ENCODE data around the gene ALDH1B1. TPM values are rescaled to one million over a fixed set of nuclear protein-coding genes. Genes with fewer than 3 reads are reported as not detected.
A peak's percentile ranks its signal among the peaks of the same experiment; 100 is the strongest.

The ALDH1B1 gene
- total and polyA plus RNA-seq, 2 of the 13 experiments (the other 11 are each of a cell fraction or from before 2014, with no cell fraction given) = 45.1 to 125 TPM

DNA sequence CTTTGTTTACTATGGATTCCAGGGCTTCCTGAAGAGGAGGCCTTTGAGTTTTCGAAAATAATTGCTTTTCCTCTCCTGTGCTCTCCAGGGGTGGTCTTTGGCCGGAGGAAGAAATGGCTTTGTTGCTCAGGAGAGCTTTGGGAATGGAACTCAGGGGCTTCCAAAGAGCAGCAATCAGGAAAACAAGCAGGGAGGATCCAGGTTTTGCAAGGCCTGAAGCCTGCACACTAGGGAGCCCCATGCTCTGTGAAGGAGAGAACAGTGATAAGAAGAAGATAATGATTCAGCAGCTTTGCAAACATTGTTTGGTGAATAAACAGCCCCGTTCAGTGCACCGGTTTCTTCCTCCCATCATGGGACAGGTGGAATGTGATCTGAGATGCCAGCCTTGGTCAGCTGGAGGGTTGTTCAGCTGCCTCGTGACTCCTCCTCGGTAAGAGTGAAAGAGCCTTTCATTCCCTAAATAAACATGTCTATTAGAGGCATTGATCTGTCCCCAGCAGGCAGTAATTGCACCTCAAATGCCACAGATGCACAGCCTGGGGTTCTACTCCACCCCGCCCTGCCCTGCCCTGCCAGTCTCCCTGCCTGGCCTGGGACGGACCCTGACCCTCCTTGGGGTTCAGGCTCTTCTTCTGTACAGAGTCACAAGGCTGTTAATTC, 11.5 kb upstream of the ALDH1B1 start (continued):
- TF ChIP-seq ZNF24 (IDR thresholded peaks at IDR 0.05) (no peak), ISX (CRISPR knock-in tag; conservative IDR thresholded peaks at IDR 0.05) (no peak), ZNF20 (CRISPR knock-in tag; IDR thresholded peaks at IDR 0.05) (no peak), FOXP4 (CRISPR knock-in tag; IDR thresholded peaks at IDR 0.05) (peak; percentile 96), PITX1 (CRISPR knock-in tag; IDR thresholded peaks at IDR 0.05) (peak; percentile 87), ZNF33B (CRISPR knock-in tag; IDR thresholded peaks at IDR 0.05) (no peak), ZNF180 (CRISPR knock-in tag; IDR thresholded peaks at IDR 0.05; ENCODE audit: borderline replicate concordance, low read depth) (no peak), HOXA5 (CRISPR knock-in tag; IDR thresholded peaks at IDR 0.05) (0 out of 2 replicates have a peak, but pooled peaks have one; percentile 51), SRSF1 (optimal IDR thresholded peaks at IDR 0.05; ENCODE audit: low read depth, low read length) (no peak), FOXO1 (CRISPR knock-in tag; IDR thresholded peaks at IDR 0.05) (peak; percentile 95), SAFB2 (CRISPR knock-in tag; IDR thresholded peaks at IDR 0.05; ENCODE audit: borderline replicate concordance, low read depth) (no peak)
- TF ChIP-seq, protein P1, sequence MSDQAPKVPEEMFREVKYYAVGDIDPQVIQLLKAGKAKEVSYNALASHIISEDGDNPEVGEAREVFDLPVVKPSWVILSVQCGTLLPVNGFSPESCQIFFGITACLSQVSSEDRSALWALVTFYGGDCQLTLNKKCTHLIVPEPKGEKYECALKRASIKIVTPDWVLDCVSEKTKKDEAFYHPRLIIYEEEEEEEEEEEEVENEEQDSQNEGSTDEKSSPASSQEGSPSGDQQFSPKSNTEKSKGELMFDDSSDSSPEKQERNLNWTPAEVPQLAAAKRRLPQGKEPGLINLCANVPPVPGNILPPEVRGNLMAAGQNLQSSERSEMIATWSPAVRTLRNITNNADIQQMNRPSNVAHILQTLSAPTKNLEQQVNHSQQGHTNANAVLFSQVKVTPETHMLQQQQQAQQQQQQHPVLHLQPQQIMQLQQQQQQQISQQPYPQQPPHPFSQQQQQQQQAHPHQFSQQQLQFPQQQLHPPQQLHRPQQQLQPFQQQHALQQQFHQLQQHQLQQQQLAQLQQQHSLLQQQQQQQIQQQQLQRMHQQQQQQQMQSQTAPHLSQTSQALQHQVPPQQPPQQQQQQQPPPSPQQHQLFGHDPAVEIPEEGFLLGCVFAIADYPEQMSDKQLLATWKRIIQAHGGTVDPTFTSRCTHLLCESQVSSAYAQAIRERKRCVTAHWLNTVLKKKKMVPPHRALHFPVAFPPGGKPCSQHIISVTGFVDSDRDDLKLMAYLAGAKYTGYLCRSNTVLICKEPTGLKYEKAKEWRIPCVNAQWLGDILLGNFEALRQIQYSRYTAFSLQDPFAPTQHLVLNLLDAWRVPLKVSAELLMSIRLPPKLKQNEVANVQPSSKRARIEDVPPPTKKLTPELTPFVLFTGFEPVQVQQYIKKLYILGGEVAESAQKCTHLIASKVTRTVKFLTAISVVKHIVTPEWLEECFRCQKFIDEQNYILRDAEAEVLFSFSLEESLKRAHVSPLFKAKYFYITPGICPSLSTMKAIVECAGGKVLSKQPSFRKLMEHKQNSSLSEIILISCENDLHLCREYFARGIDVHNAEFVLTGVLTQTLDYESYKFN (CRISPR knock-in tag; conservative IDR thresholded peaks at IDR 0.05) = peak; percentile 93
- TF ChIP-seq, protein P2, sequence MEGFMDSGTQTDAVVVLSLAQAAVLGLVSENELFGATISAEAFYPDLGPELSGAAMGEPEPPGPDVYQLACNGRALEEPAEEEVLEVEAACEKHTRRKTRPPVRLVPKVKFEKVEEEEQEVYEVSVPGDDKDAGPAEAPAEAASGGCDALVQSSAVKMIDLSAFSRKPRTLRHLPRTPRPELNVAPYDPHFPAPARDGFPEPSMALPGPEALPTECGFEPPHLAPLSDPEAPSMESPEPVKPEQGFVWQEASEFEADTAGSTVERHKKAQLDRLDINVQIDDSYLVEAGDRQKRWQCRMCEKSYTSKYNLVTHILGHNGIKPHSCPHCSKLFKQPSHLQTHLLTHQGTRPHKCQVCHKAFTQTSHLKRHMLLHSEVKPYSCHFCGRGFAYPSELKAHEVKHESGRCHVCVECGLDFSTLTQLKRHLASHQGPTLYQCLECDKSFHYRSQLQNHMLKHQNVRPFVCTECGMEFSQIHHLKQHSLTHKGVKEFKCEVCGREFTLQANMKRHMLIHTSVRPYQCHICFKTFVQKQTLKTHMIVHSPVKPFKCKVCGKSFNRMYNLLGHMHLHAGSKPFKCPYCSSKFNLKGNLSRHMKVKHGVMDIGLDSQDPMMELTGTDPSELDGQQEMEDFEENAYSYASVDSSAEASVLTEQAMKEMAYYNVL (CRISPR knock-in tag; IDR thresholded peaks at IDR 0.05; ENCODE audit: borderline replicate concordance) = peak; percentile 99
- TF ChIP-seq, protein P3, sequence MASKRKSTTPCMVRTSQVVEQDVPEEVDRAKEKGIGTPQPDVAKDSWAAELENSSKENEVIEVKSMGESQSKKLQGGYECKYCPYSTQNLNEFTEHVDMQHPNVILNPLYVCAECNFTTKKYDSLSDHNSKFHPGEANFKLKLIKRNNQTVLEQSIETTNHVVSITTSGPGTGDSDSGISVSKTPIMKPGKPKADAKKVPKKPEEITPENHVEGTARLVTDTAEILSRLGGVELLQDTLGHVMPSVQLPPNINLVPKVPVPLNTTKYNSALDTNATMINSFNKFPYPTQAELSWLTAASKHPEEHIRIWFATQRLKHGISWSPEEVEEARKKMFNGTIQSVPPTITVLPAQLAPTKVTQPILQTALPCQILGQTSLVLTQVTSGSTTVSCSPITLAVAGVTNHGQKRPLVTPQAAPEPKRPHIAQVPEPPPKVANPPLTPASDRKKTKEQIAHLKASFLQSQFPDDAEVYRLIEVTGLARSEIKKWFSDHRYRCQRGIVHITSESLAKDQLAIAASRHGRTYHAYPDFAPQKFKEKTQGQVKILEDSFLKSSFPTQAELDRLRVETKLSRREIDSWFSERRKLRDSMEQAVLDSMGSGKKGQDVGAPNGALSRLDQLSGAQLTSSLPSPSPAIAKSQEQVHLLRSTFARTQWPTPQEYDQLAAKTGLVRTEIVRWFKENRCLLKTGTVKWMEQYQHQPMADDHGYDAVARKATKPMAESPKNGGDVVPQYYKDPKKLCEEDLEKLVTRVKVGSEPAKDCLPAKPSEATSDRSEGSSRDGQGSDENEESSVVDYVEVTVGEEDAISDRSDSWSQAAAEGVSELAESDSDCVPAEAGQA (IDR thresholded peaks at IDR 0.05; ENCODE audit: low read depth) = peak; percentile 59; the same call in 1 of the 2 replicates
- TF ChIP-seq, protein P3 (CRISPR knock-in tag; IDR thresholded peaks at IDR 0.05; ENCODE audit: borderline replicate concordance) = peak; percentile 60; the same call in 1 of the 2 replicates

Measured in HepG2 (cell line).